GM23338 (cell line): ENCODE results near the gene TRAPPC2. TPM values are rescaled to one million over a fixed set of nuclear protein-coding genes. Genes with fewer than 3 reads are reported as not detected.

Experiments used
- ATAC-seq: fragments of 200-7000 bp; cut with Tn5 transposase; 3 replicates; pipeline ENCODE4 v1.9.1; 2020
- DNase-seq: peaks from one replicate; pipeline ENCODE4 v3.0.0-alpha.2; 2015; ENCODE audit warnings: low spot score
- H2AFZ ChIP-seq: fragments of 200-600 bp; sonication (generic); 2 replicates; pipeline ENCODE4 v1.8.0; 2016; ENCODE audit warnings: antibody characterized with exemption, mild to moderate bottlenecking, moderate library complexity
- H3F3A ChIP-seq: fragments of 200-600 bp; sonication (generic); replicated peaks from 2 replicates; pipeline ENCODE4 v1.8.0; 2017; ENCODE audit warnings: antibody characterized with exemption, mixed run types, low read depth
- H3K27ac ChIP-seq: fragments of 200-600 bp; sonication (generic); 2 replicates; pipeline ENCODE4 v1.6.1; 2016; ENCODE audit warnings: low read depth
- H3K27me3 ChIP-seq: fragments of 200-600 bp; sonication (generic); 2 replicates; pipeline ENCODE4 v1.8.0; 2016; ENCODE audit warnings: mild to moderate bottlenecking, mixed run types, moderate library complexity; ENCODE audit not compliant: insufficient read depth
- H3K36me3 ChIP-seq: fragments of 200-600 bp; sonication (generic); 2 replicates; pipeline ENCODE4 v1.8.0; 2016; ENCODE audit warnings: mild to moderate bottlenecking; ENCODE audit not compliant: insufficient read depth
- H3K4me1 ChIP-seq: fragments of 200-600 bp; sonication (generic); 2 replicates; pipeline ENCODE4 v1.8.0; 2016; ENCODE audit warnings: mild to moderate bottlenecking, moderate library complexity; ENCODE audit not compliant: insufficient read depth
- H3K4me2 ChIP-seq: fragments of 200-600 bp; sonication (generic); 2 replicates; pipeline ENCODE4 v1.7.1; 2017; ENCODE audit warnings: mixed run types
- H3K4me3 ChIP-seq: fragments of 200-600 bp; sonication (generic); 2 replicates; pipeline ENCODE4 v1.6.1; 2016; ENCODE audit warnings: mixed run types
- H3K79me2 ChIP-seq: fragments of 200-600 bp; sonication (generic); replicated peaks from 2 replicates; pipeline ENCODE4 v1.8.0; 2017; ENCODE audit warnings: mild to moderate bottlenecking; ENCODE audit not compliant: insufficient read depth
- H3K9me2 ChIP-seq: fragments of 200-600 bp; sonication (generic); 2 replicates; pipeline ENCODE4 v1.8.0; 2017; ENCODE audit not compliant: insufficient read depth
- H4K20me1 ChIP-seq: fragments of 200-600 bp; sonication (generic); replicated peaks from 2 replicates; pipeline ENCODE4 v1.8.0; 2017; ENCODE audit warnings: mild to moderate bottlenecking; ENCODE audit not compliant: insufficient read depth
- H3K27ac Mint-ChIP-seq: 2 replicates; pipeline ENCODE4 v1.8.0; 2020; ENCODE audit warnings: inconsistent platforms, mild to moderate bottlenecking, moderate library complexity, mixed read lengths
- H3K27me3 Mint-ChIP-seq: 3 replicates; pipeline ENCODE4 v1.8.0; 2022; ENCODE audit warnings: low read depth, mild to moderate bottlenecking, moderate library complexity, mixed read lengths, inconsistent platforms; ENCODE audit not compliant: insufficient read depth, poor library complexity
- H3K36me3 Mint-ChIP-seq: 3 replicates; pipeline ENCODE4 v1.8.0; 2021; ENCODE audit warnings: low read depth, mild to moderate bottlenecking, inconsistent platforms, moderate library complexity, mixed read lengths
- H3K4me1 Mint-ChIP-seq: 3 replicates; pipeline ENCODE4 v1.8.0; 2020; ENCODE audit warnings: mild to moderate bottlenecking, inconsistent platforms, mixed read lengths
- H3K4me3 Mint-ChIP-seq: 3 replicates; pipeline ENCODE4 v1.8.0; 2021; ENCODE audit warnings: moderate library complexity, mild to moderate bottlenecking, inconsistent platforms, mixed read lengths
- H3K9me3 Mint-ChIP-seq: 3 replicates; pipeline ENCODE4 v1.8.0; 2020; ENCODE audit warnings: moderate library complexity, mild to moderate bottlenecking, inconsistent platforms, mixed read lengths
- CREB1 ChIP-seq: fragments of 250-450 bp; sonication (Bioruptor Pico); IDR thresholded peaks from 2 replicates; pipeline ENCODE4 v1.5.0; 2020; ENCODE audit warnings: low read depth, mild to moderate bottlenecking, moderate library complexity
- EZH2 ChIP-seq: fragments of 200-600 bp; sonication (generic); IDR thresholded peaks from one replicate; pipeline ENCODE4 v1.8.0; 2017; ENCODE audit warnings: antibody characterized with exemption, mild to moderate bottlenecking, low read depth; ENCODE audit not compliant: unreplicated experiment
- EZH2phosphoT487 ChIP-seq: fragments of 200-600 bp; sonication (generic); IDR thresholded peaks from one replicate; pipeline ENCODE4 v1.8.1; 2018; ENCODE audit warnings: antibody characterized with exemption; ENCODE audit not compliant: unreplicated experiment
- NANOG ChIP-seq: IDR thresholded peaks from 2 replicates; pipeline ENCODE4 v1.6.1; 2016; ENCODE audit warnings: antibody characterized with exemption, borderline replicate concordance
- POLR2AphosphoS5 ChIP-seq: IDR thresholded peaks from 2 replicates; pipeline ENCODE4 v1.6.1; 2016; ENCODE audit warnings: antibody characterized with exemption, low read depth
- ZNF331 ChIP-seq: fragments of 250-450 bp; sonication (Bioruptor Pico); IDR thresholded peaks from 2 replicates; pipeline ENCODE4 v1.5.0; 2020; ENCODE audit warnings: low read depth, mild to moderate bottlenecking, moderate library complexity
- ZNF462 ChIP-seq: fragments of 250-450 bp; sonication (Bioruptor Pico); IDR thresholded peaks from 2 replicates; pipeline ENCODE4 v1.5.0; 2020; ENCODE audit warnings: mild to moderate bottlenecking, moderate library complexity
- polyA plus RNA-seq: library from polyadenylated mRNA; unstranded; fragments of >200 nt; fragmentation: Nextera tagmentation; extraction: Ambion mirVana; gene quantifications from 2 replicates; pipeline ENCODE4 v1.2.1, GENCODE V29; 2016
- total RNA-seq: library from RNA; depleted of rRNA; stranded (reverse); fragments of >200 nt; shearing (Covaris generic); gene quantifications from 2 replicates; pipeline ENCODE4 v1.2.3, GENCODE V29; 2014
- TF ChIP-seq, protein P1 (sequence below), 2 experiments: fragments of 200-600 bp in 1 of 2; sonication (generic) in 1 of 2; conservative IDR thresholded peaks; 2 replicates each; pipeline versions ENCODE4 v1.5.1 to v1.6.1; 2016 to 2017; ENCODE audit warnings: antibody characterized with exemption in 2 of 2, low read depth in 2 of 2, mild to moderate bottlenecking in 2 of 2, moderate library complexity in 1 of 2
- TF ChIP-seq, protein P2 (sequence below): IDR thresholded peaks from 2 replicates; pipeline ENCODE4 v1.6.1; 2016; ENCODE audit warnings: antibody characterized with exemption

The TRAPPC2 gene
- total and polyA plus RNA-seq, 2 experiments from 2014 or later = 11.7 to 14.6 TPM

- TF ChIP-seq ZNF462 (CRISPR knock-in tag) (no peak), EZH2phosphoT487 (no peak), ZNF331 (no peak)
- TF ChIP-seq, protein P1, sequence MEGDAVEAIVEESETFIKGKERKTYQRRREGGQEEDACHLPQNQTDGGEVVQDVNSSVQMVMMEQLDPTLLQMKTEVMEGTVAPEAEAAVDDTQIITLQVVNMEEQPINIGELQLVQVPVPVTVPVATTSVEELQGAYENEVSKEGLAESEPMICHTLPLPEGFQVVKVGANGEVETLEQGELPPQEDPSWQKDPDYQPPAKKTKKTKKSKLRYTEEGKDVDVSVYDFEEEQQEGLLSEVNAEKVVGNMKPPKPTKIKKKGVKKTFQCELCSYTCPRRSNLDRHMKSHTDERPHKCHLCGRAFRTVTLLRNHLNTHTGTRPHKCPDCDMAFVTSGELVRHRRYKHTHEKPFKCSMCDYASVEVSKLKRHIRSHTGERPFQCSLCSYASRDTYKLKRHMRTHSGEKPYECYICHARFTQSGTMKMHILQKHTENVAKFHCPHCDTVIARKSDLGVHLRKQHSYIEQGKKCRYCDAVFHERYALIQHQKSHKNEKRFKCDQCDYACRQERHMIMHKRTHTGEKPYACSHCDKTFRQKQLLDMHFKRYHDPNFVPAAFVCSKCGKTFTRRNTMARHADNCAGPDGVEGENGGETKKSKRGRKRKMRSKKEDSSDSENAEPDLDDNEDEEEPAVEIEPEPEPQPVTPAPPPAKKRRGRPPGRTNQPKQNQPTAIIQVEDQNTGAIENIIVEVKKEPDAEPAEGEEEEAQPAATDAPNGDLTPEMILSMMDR (conservative IDR thresholded peaks at IDR 0.05; ENCODE audit: low read depth in 2 of 2) = no peak
Measured at GRCh38 chrX:13687203-13687602, 47.2 kb downstream of the TRAPPC2 start (continued).

DNA sequence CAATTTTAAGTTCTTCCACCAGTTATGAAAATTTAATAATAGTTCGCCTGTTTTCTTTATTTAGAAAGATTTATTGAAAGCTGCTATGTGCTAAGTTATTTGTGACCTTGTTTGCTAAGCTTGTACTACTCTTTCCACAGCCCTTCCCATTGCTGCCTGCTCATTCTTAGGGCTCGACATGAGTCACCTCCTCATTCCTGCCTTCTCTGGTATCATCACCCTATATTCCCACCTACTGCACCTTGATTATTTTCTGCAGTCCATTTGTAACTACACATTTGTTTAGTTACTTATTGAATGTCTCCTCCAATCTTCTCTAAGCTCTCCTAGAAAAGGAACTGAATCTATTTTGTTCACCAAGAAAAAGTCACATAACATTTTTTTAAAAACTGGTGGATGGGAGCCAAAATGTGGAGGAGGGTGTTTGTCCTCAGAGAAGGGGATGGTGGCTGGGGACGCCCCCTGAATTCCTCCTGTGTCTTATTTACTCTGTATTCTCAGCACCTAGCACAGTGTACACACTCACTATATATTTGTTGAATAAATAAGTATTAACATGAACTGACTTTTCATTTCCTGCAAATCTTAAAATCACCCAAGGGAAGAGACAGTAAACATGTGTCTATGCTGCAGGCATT is 49.2 kb downstream of the TRAPPC2 start:
- no peaks in the 10 kb centered on the region for H3K27me3 Mint-ChIP-seq
- no peaks in the 10 kb centered on the region for H3K36me3 ChIP-seq
- H3K4me3 ChIP-seq = no peak overlapping the region
- H4K20me1 ChIP-seq = no peaks in the 10 kb centered on the region
- H3K4me2 ChIP-seq = no peak overlapping the region
- ATAC-seq (no peak), DNase-seq (no peak)
- no peaks in the 10 kb centered on the region for H3K36me3 Mint-ChIP-seq
- no peak overlapping the region for H3K27ac Mint-ChIP-seq
- no peaks in the 10 kb centered on the region for H3K9me2 ChIP-seq
- peaks cover 10% of the 10 kb centered on the region for H3K79me2 ChIP-seq
- no peak overlapping the region for H2AFZ ChIP-seq
- H3K27me3 ChIP-seq = peaks cover 10% of the 10 kb centered on the region; the same call in 1 of the 2 replicates
- H3F3A ChIP-seq = no peaks in the 10 kb centered on the region
- peaks cover 4% of the 10 kb centered on the region; the same call in 1 of the 2 replicates for H3K4me1 ChIP-seq
- H3K27ac ChIP-seq = no peak overlapping the region
- H3K9me3 Mint-ChIP-seq = no peaks in the 10 kb centered on the region
- peaks cover 6% of the 10 kb centered on the region for H3K4me1 Mint-ChIP-seq
- no peak overlapping the region for H3K4me3 Mint-ChIP-seq
- TF ChIP-seq ZNF331 (no peak), EZH2 (no peak), EZH2phosphoT487 (no peak), CREB1 (no peak), NANOG (no peak), POLR2AphosphoS5 (no peak)
- TF ChIP-seq, protein P2, sequence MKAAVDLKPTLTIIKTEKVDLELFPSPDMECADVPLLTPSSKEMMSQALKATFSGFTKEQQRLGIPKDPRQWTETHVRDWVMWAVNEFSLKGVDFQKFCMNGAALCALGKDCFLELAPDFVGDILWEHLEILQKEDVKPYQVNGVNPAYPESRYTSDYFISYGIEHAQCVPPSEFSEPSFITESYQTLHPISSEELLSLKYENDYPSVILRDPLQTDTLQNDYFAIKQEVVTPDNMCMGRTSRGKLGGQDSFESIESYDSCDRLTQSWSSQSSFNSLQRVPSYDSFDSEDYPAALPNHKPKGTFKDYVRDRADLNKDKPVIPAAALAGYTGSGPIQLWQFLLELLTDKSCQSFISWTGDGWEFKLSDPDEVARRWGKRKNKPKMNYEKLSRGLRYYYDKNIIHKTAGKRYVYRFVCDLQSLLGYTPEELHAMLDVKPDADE = no peak
- TF ChIP-seq, protein P1 (conservative IDR thresholded peaks at IDR 0.05; ENCODE audit: low read depth in 2 of 2) = no peak
